ENCODE measurements around the gene EFNA4.

- TF ChIP-seq CTCF (IDR thresholded peaks at IDR 0.05) = no peak
- TF ChIP-seq POLR2A (IDR thresholded peaks at IDR 0.05) = no peak
Observed at GRCh38 chr1:155079210-155079486, 15.6 kb downstream of the EFNA4 start.

Measured in body of pancreas (tissue), 4 donors.